ENCODE measurements around the gene RNF225.

GRCh38 chr19:58392945-58393724 lies 2.3 kb upstream of the RNF225 start:
- TF ChIP-seq ZHX1 (conservative IDR thresholded peaks at IDR 0.05; ENCODE audit: low read length) (no peak), ZBTB49 (CRISPR knock-in tag; IDR thresholded peaks at IDR 0.05; ENCODE audit: borderline replicate concordance) (no peak), KAT7 (CRISPR knock-in tag; IDR thresholded peaks at IDR 0.05; ENCODE audit: borderline replicate concordance) (no peak), GABPB1 (CRISPR knock-in tag; IDR thresholded peaks at IDR 0.05) (no peak), SP1 (CRISPR knock-in tag; IDR thresholded peaks at IDR 0.05) (no peak), POLR2A (conservative IDR thresholded peaks at IDR 0.05) (peak; percentile 59), HOMEZ (CRISPR knock-in tag; IDR thresholded peaks at IDR 0.05) (no peak), SLC30A9 (CRISPR knock-in tag; IDR thresholded peaks at IDR 0.05) (no peak), MAZ (CRISPR knock-in tag; conservative IDR thresholded peaks at IDR 0.05 in 1 of 2, IDR thresholded peaks at IDR 0.05 in 1 of 2) (no peak), TEAD2 (tag; IDR thresholded peaks at IDR 0.05) (no peak)
